Naive thymus-derived CD4-positive, alpha-beta T cell (primary cell): ENCODE data around the gene SUPT6H. TPM values are rescaled to one million over a fixed set of nuclear protein-coding genes. Genes with fewer than 3 reads are reported as not detected.

Source experiments
- ATAC-seq: fragments of 150-1000 bp; cut with Tn5 transposase; 2 replicates; pipeline ENCODE4 v1.10.0; 2021; ENCODE audit warnings: mild to moderate bottlenecking, moderate library complexity
- CTCF ChIA-PET: fragments of 350-600 bp; sonication (Branson Sonifier 250); formaldehyde crosslinking; loops from one replicate; lab custom pipeline; 2021; ENCODE audit warnings: antibody characterized with exemption; lab: Charles Lee
- POLR2A ChIA-PET: fragments of 350-600 bp; sonication (Branson Sonifier 250); formaldehyde crosslinking; loops from one replicate; lab custom pipeline; 2021; ENCODE audit warnings: antibody characterized with exemption, inconsistent platforms; lab: Charles Lee
- DNase-seq, 9 donors: peaks; one replicate each; pipeline versions ENCODE4 v3.0.0 to v3.0.0-alpha.2; 2020 to 2022; ENCODE audit warnings: mixed read lengths in 1 of 9
- H3K27ac ChIP-seq: one replicate; pipeline ENCODE4 v1.7.0; 2013; ENCODE audit warnings: mild to moderate bottlenecking, low read depth, low read length, moderate library complexity
- H3K27me3 ChIP-seq, 2 donors: one replicate each; pipeline ENCODE4 v1.7.0; 2013; ENCODE audit warnings: low read length in 2 of 2, mild to moderate bottlenecking in 2 of 2, moderate library complexity in 2 of 2; ENCODE audit not compliant: control insufficient read depth in 2 of 2, insufficient read depth in 2 of 2
- H3K36me3 ChIP-seq, 3 experiments: 1 replicate in 2 of 3; 2 replicates in 1 of 3; pipeline ENCODE4 v1.7.0; 2013; ENCODE audit warnings: low read length in 3 of 3, mild to moderate bottlenecking in 3 of 3, moderate library complexity in 1 of 3; ENCODE audit not compliant: insufficient read depth in 3 of 3, control insufficient read depth in 2 of 3
- H3K4me1 ChIP-seq, 2 donors: one replicate each; pipeline ENCODE4 v1.7.0; 2013; ENCODE audit warnings: low read length in 2 of 2, mild to moderate bottlenecking in 2 of 2, moderate library complexity in 1 of 2; ENCODE audit not compliant: control insufficient read depth in 2 of 2, insufficient read depth in 2 of 2
- H3K4me3 ChIP-seq: 2 replicates; pipeline ENCODE4 v1.7.0; 2013; ENCODE audit warnings: mild to moderate bottlenecking, low read length
- H3K9me3 ChIP-seq, 3 experiments: 1 replicate in 2 of 3; 2 replicates in 1 of 3; pipeline ENCODE4 v1.7.0; 2013; ENCODE audit warnings: low read length in 3 of 3; ENCODE audit not compliant: control insufficient read depth in 2 of 3
- H3K27ac Mint-ChIP-seq, 9 donors: one replicate each; pipeline ENCODE4 v1.8.0; 2020 to 2022; ENCODE audit warnings: mixed read lengths in 9 of 9, mild to moderate bottlenecking in 8 of 9, moderate library complexity in 5 of 9, inconsistent platforms in 2 of 9
- H3K27me3 Mint-ChIP-seq, 5 donors: one replicate each; pipeline ENCODE4 v1.8.0; 2021 to 2022; ENCODE audit warnings: mixed read lengths in 5 of 5, mild to moderate bottlenecking in 1 of 5
- H3K36me3 Mint-ChIP-seq, 5 donors: one replicate each; pipeline ENCODE4 v1.8.0; 2020 to 2022; ENCODE audit warnings: mixed read lengths in 5 of 5, mild to moderate bottlenecking in 3 of 5, inconsistent platforms in 1 of 5
- H3K4me1 Mint-ChIP-seq, 7 donors: one replicate each; pipeline ENCODE4 v1.8.0; 2020 to 2022; ENCODE audit warnings: mixed read lengths in 7 of 7, mild to moderate bottlenecking in 3 of 7, inconsistent platforms in 1 of 7
- H3K4me3 Mint-ChIP-seq, 10 donors: one replicate each; pipeline ENCODE4 v1.8.0; 2020 to 2022; ENCODE audit warnings: mild to moderate bottlenecking in 10 of 10, mixed read lengths in 10 of 10, moderate library complexity in 6 of 10, inconsistent platforms in 2 of 10
- H3K9me3 Mint-ChIP-seq, 11 donors: one replicate each; pipeline ENCODE4 v1.8.0; 2020 to 2022; ENCODE audit warnings: mixed read lengths in 11 of 11, mild to moderate bottlenecking in 4 of 11, inconsistent platforms in 1 of 11, moderate library complexity in 1 of 11
- intact Hi-C, 2 donors: fragments of 100-400 bp; cut with micrococcal nuclease; formaldehyde crosslinking; loops; one replicate each; pipeline ENCODE4 v1.15.1; 2023
- polyA plus RNA-seq, 2 donors: library from polyadenylated mRNA; unstranded; fragments of 300-500 nt; fragmentation: Illumina TruSeq; gene quantifications; one replicate each; pipeline ENCODE4 v1.2.3, GENCODE V29; 2021
- total RNA-seq, 6 experiments: library from RNA in 5 of 6; stranded (reverse) in 5 of 6; gene quantifications; 1 replicate in 5 of 6; 2 replicates in 1 of 6; pipeline ENCODE4 v1.2.3 and lab custom pipeline; 2021 to 2026

Gene SUPT6H
- total and polyA plus RNA-seq, 7 experiments from 2014 or later = 9.8 to 132 (median 92.9) TPM

DNA sequence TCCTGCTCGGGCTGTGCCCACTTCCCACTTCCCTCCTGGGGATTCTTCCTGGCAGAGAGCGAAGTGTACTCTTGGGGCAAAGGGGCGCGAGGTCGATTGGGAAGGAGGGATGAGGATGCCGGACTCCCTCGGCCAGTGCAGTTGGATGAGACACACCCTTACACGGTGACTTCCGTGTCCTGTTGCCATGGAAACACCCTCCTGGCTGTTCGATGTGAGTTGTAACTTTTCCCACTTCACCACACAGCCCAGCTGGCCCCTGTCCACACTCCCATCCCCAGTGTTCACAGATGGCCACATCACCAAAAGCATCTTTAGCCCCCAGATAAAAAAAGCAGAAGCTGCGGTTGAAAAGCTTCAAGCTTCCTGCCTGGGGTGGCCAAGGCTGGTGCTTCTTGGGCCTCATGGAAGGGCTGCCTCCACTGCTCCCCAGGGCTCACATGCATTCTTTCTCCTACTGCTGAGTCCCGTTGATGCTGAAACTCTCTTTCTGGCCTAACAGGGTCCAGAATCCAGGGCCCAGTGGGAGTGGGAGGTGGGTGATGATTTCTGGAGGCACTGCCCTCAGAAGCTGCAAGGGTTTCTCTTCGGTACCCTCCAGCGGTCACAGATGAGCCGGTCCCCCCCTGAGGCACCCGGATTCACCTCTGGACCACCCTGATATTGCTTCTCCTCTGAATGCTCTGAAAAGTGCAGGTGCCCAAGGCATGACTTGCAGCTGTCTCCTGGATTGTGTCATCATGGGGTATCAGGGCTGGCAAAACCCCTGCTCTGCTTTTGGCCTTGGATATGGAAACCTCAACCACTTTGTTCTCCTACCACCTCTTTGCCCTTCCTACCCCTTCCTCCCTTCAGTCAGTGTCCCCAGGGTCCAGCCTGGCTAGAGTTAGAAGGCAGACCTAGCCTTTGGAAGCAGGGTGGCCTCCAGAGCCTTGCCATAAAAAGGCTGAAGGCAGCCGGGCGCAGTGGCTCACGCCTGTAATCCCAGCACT is 79.6 kb downstream of the SUPT6H start:
- intact Hi-C loops = no loop called here
- H3K36me3 ChIP-seq = no peaks in the 10 kb centered on the region
- H3K9me3 ChIP-seq = no peaks in the 10 kb centered on the region
- no peak overlapping the region for H3K27ac ChIP-seq
- peaks cover 5 to 48% (median 29%) of the 10 kb centered on the region in 7 donors for H3K4me1 Mint-ChIP-seq
- ChIA-PET POLR2A (interaction anchor here (0.6 to 16.9 kb wide), 6 partner anchors 9 to 22 kb away, joined by 3 to 269 read pairs (median 6); partner anchors contain the start of genes NEK8, RPL23A and TLCD1), CTCF (interaction anchor here (0.6 to 14.7 kb wide), 5 partner anchors 17 to 212 kb away, joined by 3 to 331 read pairs (median 4); partner anchors contain the start of genes NEK8, RPL23A and TLCD1)
- H3K27ac Mint-ChIP-seq = no peak overlapping the region
- H3K4me3 ChIP-seq = no peak overlapping the region
- no peaks in the 10 kb centered on the region for H3K27me3 Mint-ChIP-seq
- ATAC-seq (no peak), DNase-seq (no peak)
- peak overlapping the region in 2 of 10 donors; percentile 34 to 58 for H3K4me3 Mint-ChIP-seq
- peaks cover 0 to 4% (median 0%) of the 10 kb centered on the region in 11 donors for H3K9me3 Mint-ChIP-seq
- peaks cover 0 to 17% (median 0%) of the 10 kb centered on the region in 5 donors for H3K36me3 Mint-ChIP-seq
- H3K4me1 ChIP-seq = peaks cover 11 to 29% of the 10 kb centered on the region in 2 donors
- H3K27me3 ChIP-seq = no peaks in the 10 kb centered on the region

- H3K4me1 ChIP-seq = peaks cover 11 to 28% of the 10 kb centered on the region in 2 donors
Observed at GRCh38 chr17:28743243-28744103, 81.5 kb downstream of the SUPT6H start, which contains the start of gene TRAF4. TSS of gene TRAF4 (plus strand) at chr17:28744011. CDS start at chr17:28744113, 102 bp downstream.

DNA sequence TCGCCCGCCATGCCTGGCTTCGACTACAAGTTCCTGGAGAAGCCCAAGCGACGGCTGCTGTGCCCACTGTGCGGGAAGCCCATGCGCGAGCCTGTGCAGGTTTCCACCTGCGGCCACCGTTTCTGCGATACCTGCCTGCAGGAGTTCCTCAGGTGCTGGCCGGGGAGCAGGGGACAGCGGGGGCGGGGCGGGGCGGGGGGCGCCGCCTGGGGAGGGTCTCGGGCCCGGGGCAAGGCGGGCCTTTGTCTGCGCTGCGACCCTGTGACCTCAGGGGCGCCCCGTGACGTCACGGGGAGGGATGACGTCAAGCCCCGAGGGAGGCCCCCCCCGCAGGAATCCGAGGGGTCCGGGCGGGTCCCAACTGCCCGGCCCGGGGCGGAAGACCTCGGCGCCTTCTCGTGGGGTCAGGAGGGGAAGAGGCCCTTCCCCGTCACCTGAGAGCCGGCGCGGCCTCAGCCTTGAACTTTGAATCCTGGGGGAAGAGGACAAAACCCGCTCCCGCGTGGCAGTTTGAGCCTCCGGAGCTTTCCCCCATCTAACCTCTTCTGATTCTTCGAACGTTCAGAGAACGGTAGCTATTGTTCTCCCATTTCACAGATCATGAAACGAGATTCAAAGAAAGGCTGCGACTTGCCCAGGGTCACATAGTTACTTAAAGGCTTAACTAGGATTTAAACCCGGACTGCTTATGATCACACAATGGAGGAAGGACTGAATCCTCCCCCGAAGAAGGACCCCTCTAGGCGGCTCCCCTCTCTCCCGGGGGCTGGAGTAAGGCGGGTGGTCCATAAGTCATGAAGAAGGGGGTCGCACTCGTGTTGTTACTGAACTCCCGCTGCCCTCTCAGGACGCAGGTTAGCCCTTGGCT is 82.3 kb downstream of the SUPT6H start:
- Mint-ChIP-seq H3K4me1 (peaks cover 0 to 38% (median 19%) of the 10 kb centered on the region in 7 donors), H3K27ac (peak overlapping the region; percentile 78 to 95 (median 92)), H3K4me3 (peak overlapping the region; percentile 87 to 94 (median 91)), H3K27me3 (no peaks in the 10 kb centered on the region), H3K9me3 (peaks cover 0 to 4% (median 0%) of the 10 kb centered on the region in 11 donors), H3K36me3 (peaks cover 0 to 15% (median 0%) of the 10 kb centered on the region in 5 donors)
- peak overlapping the region; percentile 82 for H3K4me3 ChIP-seq
- peak overlapping the region; percentile 83 for H3K27ac ChIP-seq
- ChIA-PET CTCF (interaction anchor here (0.5 to 14.7 kb wide), 2 partner anchors 10 to 20 kb away, joined by 3 to 331 read pairs; partner anchors contain the start of genes NEK8, RPL23A and TLCD1), POLR2A (interaction anchor here (0.9 to 16.9 kb wide), 10 partner anchors 9 to 210 kb away, joined by 3 to 269 read pairs (median 4); partner anchors contain the start of genes NEK8, PHF12, PROCA1 and RPL23A)
- intact Hi-C loops = loop anchor here (1.0 to 2.0 kb wide), 3 partner anchors 68 to 208 kb away; no protein-coding TSS in a partner anchor
- H3K4me1 ChIP-seq = peaks cover 11 to 25% of the 10 kb centered on the region in 2 donors
- peaks cover 0 to 22% (median 0%) of the 10 kb centered on the region in 3 experiments for H3K36me3 ChIP-seq
- H3K9me3 ChIP-seq = no peaks in the 10 kb centered on the region
- H3K27me3 ChIP-seq = no peaks in the 10 kb centered on the region
- peak; percentile 58 for ATAC-seq
- DNase-seq = peak in 8 of 9 donors; percentile 37 to 74 (median 56)

More at GRCh38 chr17:28743243-28744103, 81.5 kb downstream of the SUPT6H start, which contains the start of gene TRAF4:
- peak within 1 kb of the TSS; percentile 87 to 94 (median 91) for H3K4me3 Mint-ChIP-seq
- peaks cover 0 to 16% (median 0%) of the 10 kb centered on the region in 5 donors for H3K36me3 Mint-ChIP-seq
- peaks cover 2 to 42% (median 27%) of the 10 kb centered on the region in 7 donors for H3K4me1 Mint-ChIP-seq
- POLR2A ChIA-PET = interaction anchor here (0.7 to 16.9 kb wide), 8 partner anchors 10 to 206 kb away, joined by 3 to 269 read pairs (median 5); partner anchors contain the start of genes NEK8, RPL23A and TLCD1
- ATAC-seq (peak; percentile 93), DNase-seq (peak; percentile 60 to 86 (median 73))
- Histone ChIP-seq H3K27ac (peak within 1 kb of the TSS; percentile 83), H3K4me3 (peak within 1 kb of the TSS; percentile 82), H3K36me3 (peaks cover 0 to 13% (median 0%) of the 10 kb centered on the region in 3 experiments), H3K27me3 (no peaks in the 10 kb centered on the region), H3K9me3 (no peaks in the 10 kb centered on the region)
- peaks cover 0 to 4% (median 0%) of the 10 kb centered on the region in 11 donors for H3K9me3 Mint-ChIP-seq
- H3K27me3 Mint-ChIP-seq = no peaks in the 10 kb centered on the region
- CTCF ChIA-PET = interaction anchor here (1.2 to 14.7 kb wide), 4 partner anchors 9 to 210 kb away, joined by 4 to 331 read pairs (median 8); partner anchors contain the start of genes NEK8, RPL23A and TLCD1
- H3K27ac Mint-ChIP-seq = peak within 1 kb of the TSS; percentile 78 to 95 (median 92)
- intact Hi-C loops = loop anchor here (1.0 to 2.0 kb wide), 4 partner anchors 15 to 209 kb away; partner anchors contain the start of gene NEK8 (in 2 of the 2)

DNA sequence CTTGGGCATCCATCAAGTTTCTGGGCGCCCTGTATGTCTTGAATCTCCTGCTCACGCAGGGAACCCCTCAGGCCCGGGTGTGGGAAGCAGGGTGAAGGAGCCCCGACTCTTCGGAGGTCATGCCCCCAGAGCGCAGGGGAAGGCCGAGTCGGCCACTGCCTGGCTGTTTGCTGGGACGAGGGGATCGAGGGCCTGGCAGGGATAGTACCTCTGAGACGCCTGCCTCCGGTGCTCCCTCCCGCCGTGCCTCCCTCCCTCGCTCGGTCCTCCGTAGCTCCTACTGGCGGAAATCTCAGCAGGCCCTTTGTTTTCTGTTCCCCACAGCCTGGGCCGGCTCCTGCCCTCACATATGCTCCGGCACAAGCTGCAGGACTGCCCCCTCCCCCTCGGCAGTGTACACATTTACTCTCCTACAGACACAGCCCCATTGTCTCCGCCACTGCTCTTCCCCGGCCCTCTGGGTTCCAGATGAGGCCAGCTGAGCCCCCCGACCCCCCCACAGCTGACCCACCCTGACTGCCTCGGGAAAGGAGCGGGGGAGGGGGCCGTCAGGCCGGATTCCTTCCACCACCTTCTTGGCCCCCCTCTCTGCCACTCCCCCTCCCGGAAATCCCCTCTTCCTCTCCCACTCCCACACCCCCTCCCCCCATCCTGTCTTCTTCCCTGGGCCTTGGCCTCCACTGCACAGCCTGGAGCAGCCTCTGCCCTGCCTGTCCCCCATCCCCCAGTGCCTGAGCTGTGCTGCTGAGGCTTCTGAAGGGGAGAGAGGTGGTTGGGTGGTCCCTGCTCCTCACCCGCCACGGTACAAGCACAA is 83.2 kb downstream of the SUPT6H start:
- Histone ChIP-seq H3K4me3 (peak overlapping the region; percentile 82), H3K36me3 (peaks cover 0 to 24% (median 0%) of the 10 kb centered on the region in 3 experiments), H3K4me1 (peaks cover 11 to 28% of the 10 kb centered on the region in 2 donors), H3K27me3 (no peaks in the 10 kb centered on the region), H3K27ac (peak overlapping the region; percentile 83), H3K9me3 (no peaks in the 10 kb centered on the region)
- Mint-ChIP-seq H3K9me3 (peaks cover 0 to 2% (median 0%) of the 10 kb centered on the region in 11 donors), H3K4me1 (peaks cover 0 to 42% (median 19%) of the 10 kb centered on the region in 7 donors), H3K4me3 (peak overlapping the region; percentile 87 to 94 (median 91)), H3K27ac (peak overlapping the region; percentile 78 to 95 (median 92)), H3K36me3 (peaks cover 0 to 13% (median 0%) of the 10 kb centered on the region in 5 donors), H3K27me3 (no peaks in the 10 kb centered on the region)
- ChIA-PET CTCF (interaction anchor here (0.5 to 14.7 kb wide), 2 partner anchors 9 to 21 kb away, joined by 3 to 331 read pairs; partner anchors contain the start of genes NEK8, RPL23A and TLCD1), POLR2A (interaction anchor here (0.6 to 16.9 kb wide), 12 partner anchors 9 to 209 kb away, joined by 3 to 269 read pairs (median 3); partner anchors contain the start of genes NEK8, PHF12, PROCA1 and RPL23A)
- intact Hi-C loops = loop anchor here (1.0 to 2.0 kb wide), 3 partner anchors 67 to 207 kb away; no protein-coding TSS in a partner anchor
- peak in 7 of 9 donors; percentile 32 to 47 (median 37) for DNase-seq
- ATAC-seq = no peak
